ENCODE data around the gene KDM5A. TPM values are rescaled to one million over a fixed set of nuclear protein-coding genes. Genes with fewer than 3 reads are reported as not detected.

KDM5A gene
- total RNA-seq, 1 donor from 2014 or later, result 32.4 TPM

GRCh38 chr12:233615-233968 lies 155.5 kb downstream of the KDM5A start:
- DNase-seq (ENCODE audit: low spot score in 2 of 2), result no peak

DNA sequence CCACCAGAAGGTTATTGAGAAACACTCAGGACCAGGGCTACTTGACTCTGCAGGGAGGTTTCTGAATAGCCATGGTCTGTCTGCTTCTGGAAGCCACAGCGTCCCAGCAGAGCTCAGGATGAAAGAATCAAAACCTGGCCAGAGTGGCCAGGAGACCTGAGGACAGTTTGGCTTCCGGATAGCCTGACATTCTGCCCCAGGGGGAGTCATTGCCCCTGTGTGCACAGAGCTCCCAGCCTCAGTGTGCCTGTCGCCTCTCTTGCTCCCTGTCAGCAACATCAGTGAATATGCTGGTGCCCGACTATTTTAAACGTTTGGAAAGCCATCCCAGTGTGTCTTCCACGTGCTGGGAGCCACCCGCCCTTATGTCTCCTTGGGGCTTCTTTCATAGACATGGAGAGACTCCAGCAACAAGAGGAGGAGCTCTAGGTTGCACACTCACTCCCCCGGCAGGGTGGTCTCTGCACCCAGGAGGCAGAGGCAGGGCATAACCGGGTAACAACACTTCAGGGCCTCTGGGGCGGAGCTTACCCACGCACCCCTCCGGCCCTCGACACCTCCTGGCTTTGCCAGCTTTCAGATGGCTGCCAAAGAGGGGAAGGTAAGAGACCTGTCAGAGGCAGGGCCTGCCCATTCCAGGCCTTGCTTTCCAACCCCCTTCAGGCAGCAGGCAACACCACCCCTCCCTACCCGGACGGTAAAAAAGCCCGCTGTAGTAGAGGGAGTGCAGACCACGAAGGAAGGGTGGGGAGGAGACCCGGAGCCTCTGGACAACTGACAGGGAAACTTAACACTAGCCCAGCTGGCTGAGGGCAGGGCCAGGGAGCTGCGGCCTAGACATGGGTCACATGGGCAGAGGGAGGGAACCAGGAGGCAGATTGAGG lies 156.1 kb downstream of the KDM5A start:
- Histone ChIP-seq H3K9me3 (peaks cover 0 to 12% of the 10 kb centered on the region in 2 donors), H3K4me3 (no peak overlapping the region), H3K27ac (no peak overlapping the region), H3K27me3 (no peaks in the 10 kb centered on the region), H3K36me3 (no peaks in the 10 kb centered on the region), H3K4me1 (no peaks in the 10 kb centered on the region)
- DNase-seq (ENCODE audit: low spot score in 2 of 2), result peak in 1 of 2 donors; percentile 58
- intact Hi-C loops (cut with DNase I), result no loop called here
- TF ChIP-seq, protein P1, sequence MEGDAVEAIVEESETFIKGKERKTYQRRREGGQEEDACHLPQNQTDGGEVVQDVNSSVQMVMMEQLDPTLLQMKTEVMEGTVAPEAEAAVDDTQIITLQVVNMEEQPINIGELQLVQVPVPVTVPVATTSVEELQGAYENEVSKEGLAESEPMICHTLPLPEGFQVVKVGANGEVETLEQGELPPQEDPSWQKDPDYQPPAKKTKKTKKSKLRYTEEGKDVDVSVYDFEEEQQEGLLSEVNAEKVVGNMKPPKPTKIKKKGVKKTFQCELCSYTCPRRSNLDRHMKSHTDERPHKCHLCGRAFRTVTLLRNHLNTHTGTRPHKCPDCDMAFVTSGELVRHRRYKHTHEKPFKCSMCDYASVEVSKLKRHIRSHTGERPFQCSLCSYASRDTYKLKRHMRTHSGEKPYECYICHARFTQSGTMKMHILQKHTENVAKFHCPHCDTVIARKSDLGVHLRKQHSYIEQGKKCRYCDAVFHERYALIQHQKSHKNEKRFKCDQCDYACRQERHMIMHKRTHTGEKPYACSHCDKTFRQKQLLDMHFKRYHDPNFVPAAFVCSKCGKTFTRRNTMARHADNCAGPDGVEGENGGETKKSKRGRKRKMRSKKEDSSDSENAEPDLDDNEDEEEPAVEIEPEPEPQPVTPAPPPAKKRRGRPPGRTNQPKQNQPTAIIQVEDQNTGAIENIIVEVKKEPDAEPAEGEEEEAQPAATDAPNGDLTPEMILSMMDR (IDR thresholded peaks at IDR 0.05), result no peak

More at GRCh38 chr12:233615-233968, 155.5 kb downstream of the KDM5A start:
- intact Hi-C loops (cut with DNase I), result no loop called here
- TF ChIP-seq, protein P1 (IDR thresholded peaks at IDR 0.05), result no peak
- Histone ChIP-seq H3K9me3 (peaks cover 0 to 12% of the 10 kb centered on the region in 2 donors), H3K36me3 (no peaks in the 10 kb centered on the region), H3K27ac (no peak overlapping the region), H3K27me3 (no peaks in the 10 kb centered on the region), H3K4me1 (no peaks in the 10 kb centered on the region), H3K4me3 (no peak overlapping the region)

DNA sequence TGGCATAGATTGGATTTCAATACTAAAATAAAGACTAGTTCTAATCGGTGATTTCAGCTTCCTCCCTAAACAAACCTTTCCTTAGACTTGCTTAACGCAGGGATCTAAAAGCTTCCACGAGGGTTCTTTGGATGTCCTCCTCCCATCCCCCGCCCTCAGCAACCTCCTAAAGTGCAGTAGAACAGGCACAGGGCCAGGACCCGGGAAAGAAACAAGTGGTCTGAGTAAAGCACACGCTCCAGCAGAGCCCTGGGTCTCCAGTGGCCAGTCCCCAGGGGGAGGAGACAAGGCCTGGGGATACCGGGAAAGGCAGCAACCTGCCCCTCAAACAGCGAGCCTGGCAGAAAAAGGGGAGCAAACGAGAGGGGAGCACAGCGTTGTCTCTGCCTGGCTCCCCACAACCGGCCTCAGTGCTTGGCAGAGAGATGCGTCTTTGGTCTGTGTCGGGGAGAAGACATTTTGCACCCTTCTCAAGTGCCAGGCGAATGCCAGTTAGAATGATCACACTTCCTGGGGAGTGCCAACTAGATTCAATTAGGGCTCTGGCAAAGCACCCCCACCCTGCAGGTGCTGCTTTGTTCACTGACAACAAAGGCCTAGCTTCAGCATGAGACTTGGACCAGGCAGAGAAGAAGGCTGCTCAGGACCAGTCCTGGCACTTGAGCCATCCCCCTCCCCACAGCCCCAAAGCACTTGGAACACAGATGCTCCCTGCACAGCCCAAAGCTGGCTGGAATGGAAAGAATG lies 158.0 kb downstream of the KDM5A start:
- no peaks in the 10 kb centered on the region for H3K4me1 ChIP-seq
- TF ChIP-seq, protein P1 (IDR thresholded peaks at IDR 0.05), result no peak
- intact Hi-C loops (cut with DNase I), result no loop called here
- DNase-seq (ENCODE audit: low spot score in 2 of 2), result peak in 1 of 2 donors; percentile 27
- no peak overlapping the region for H3K27ac ChIP-seq
- H3K36me3 ChIP-seq, result no peaks in the 10 kb centered on the region
- peaks cover 0 to 6% of the 10 kb centered on the region in 2 donors for H3K9me3 ChIP-seq
- H3K4me3 ChIP-seq, result no peak overlapping the region
- no peaks in the 10 kb centered on the region for H3K27me3 ChIP-seq

Other genes with a start within 250 kb of the KDM5A start
- gene SLC6A12, start 175.2 kb downstream of the KDM5A start, total RNA-seq, result 1.4 TPM
- not detected for gene SLC6A13, start 126.5 kb downstream of the KDM5A start, total RNA-seq
- not detected for gene CCDC77, start 12.3 kb upstream of the KDM5A start, total RNA-seq
- 10.4 TPM for gene B4GALNT3, start 70.6 kb upstream of the KDM5A start, total RNA-seq